BJ (cell line): ENCODE results near the gene KIF1B. TPM values are rescaled to one million over a fixed set of nuclear protein-coding genes. Genes with fewer than 3 reads are reported as not detected.
A peak's percentile ranks its signal among the peaks of the same experiment; 100 is the strongest.
"Not testable (repeated sequence)": the region's sequence is repeated elsewhere in the genome, so short reads cannot be mapped to it uniquely, and the experiment has no call there.

ENCODE experiments used
- CTCF ChIA-PET: fragments of 350-600 bp; formaldehyde crosslinking; extraction: SDS; loops from one replicate; lab custom pipeline; 2021; ENCODE audit warnings: antibody characterized with exemption, inconsistent platforms; lab: Yijun Ruan, JAX
- POLR2A ChIA-PET: fragments of 300-600 bp; sonication (Branson Sonifier 250); formaldehyde crosslinking; extraction: SDS; loops from one replicate; lab custom pipeline; 2021; ENCODE audit warnings: antibody characterized with exemption; lab: Charles Lee
- DNase-seq: peaks from one replicate; pipeline ENCODE4 v3.0.0-alpha.2; 2011; ENCODE audit warnings: low read depth
- H3K27me3 ChIP-seq: 2 replicates; pipeline ENCODE4 v1.6.0; 2011; ENCODE audit warnings: low read length; ENCODE audit not compliant: control insufficient read depth, insufficient read depth
- H3K36me3 ChIP-seq: 2 replicates; pipeline ENCODE4 v1.5.1; 2011; ENCODE audit warnings: low read length; ENCODE audit not compliant: control insufficient read depth, insufficient read depth
- H3K4me3 ChIP-seq: 2 replicates; pipeline ENCODE4 v1.5.1; 2011; ENCODE audit warnings: low read depth, mild to moderate bottlenecking, control low read depth, low read length
- polyA plus RNA-seq: library from polyadenylated mRNA; depleted of rRNA; stranded (reverse); fragments of >200 nt; gene quantifications from 2 replicates; pipeline ENCODE4 v1.2.3, GENCODE V29; 2011
- TF ChIP-seq, protein P1 (sequence below): IDR thresholded peaks from 2 replicates; pipeline ENCODE4 v1.5.1; 2011; ENCODE audit warnings: low read depth, mild to moderate bottlenecking, control low read depth, inconsistent platforms, low read length, moderate library complexity; ENCODE audit not compliant: insufficient read depth

Gene KIF1B
- polyA plus RNA-seq, 1 experiment: 11.8 TPM

DNA sequence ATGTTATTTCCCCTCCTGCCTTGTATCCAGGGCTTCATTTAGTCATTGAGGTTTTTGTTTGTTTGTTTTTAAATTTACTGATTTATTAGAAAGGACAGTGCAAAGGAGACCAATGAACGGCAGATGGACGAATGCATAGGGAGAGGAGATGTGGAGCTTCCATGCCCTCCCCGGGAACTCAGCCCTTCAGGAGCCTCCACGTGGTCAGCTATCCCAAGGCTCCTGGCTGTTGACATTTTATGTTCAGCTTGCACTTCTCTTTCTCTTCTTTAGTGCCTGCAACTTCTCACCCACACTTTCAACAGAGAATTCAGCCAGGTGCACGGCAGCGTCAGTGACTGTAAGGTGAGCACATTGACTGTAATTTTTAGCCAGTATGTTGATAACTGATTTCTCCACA is 157.8 kb downstream of the KIF1B start:
- CTCF ChIA-PET: interaction anchor here (1.0 kb wide), 1 partner anchor 9 kb away, joined by 4 read pairs; no protein-coding TSS in a partner anchor
- TF ChIP-seq, protein P1, sequence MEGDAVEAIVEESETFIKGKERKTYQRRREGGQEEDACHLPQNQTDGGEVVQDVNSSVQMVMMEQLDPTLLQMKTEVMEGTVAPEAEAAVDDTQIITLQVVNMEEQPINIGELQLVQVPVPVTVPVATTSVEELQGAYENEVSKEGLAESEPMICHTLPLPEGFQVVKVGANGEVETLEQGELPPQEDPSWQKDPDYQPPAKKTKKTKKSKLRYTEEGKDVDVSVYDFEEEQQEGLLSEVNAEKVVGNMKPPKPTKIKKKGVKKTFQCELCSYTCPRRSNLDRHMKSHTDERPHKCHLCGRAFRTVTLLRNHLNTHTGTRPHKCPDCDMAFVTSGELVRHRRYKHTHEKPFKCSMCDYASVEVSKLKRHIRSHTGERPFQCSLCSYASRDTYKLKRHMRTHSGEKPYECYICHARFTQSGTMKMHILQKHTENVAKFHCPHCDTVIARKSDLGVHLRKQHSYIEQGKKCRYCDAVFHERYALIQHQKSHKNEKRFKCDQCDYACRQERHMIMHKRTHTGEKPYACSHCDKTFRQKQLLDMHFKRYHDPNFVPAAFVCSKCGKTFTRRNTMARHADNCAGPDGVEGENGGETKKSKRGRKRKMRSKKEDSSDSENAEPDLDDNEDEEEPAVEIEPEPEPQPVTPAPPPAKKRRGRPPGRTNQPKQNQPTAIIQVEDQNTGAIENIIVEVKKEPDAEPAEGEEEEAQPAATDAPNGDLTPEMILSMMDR: no peak
- DNase-seq: no peak
- Histone ChIP-seq H3K4me3 (no peak overlapping the region), H3K36me3 (peaks cover 6% of the 10 kb centered on the region; the same call in 1 of the 2 replicates), H3K27me3 (no peaks in the 10 kb centered on the region)
- POLR2A ChIA-PET: no interaction called here

DNA sequence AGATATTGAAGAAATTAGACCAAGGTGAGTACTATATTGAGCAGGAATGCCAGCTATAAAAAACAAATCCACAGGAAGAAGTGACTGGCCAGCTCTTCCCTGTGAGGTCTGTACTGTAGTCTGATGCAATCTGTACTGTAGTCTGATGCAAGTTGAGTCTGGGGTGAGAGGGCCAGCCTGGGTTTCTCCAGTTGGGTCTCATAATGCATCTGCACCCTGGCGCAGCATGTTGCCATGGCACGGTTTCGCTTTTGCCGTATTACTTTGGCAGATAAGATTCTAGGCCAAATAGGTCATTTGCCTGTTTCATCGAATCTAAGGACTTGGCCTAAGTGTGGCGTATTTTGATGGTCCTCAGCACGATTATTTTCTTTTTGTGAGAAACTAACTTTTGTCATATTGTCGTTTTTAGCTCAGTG is 164.1 kb downstream of the KIF1B start:
- TF ChIP-seq, protein P1: no peak
- Histone ChIP-seq H3K4me3 (no peak overlapping the region), H3K36me3 (peaks cover 9% of the 10 kb centered on the region), H3K27me3 (no peaks in the 10 kb centered on the region)
- CTCF ChIA-PET: interaction anchor here (0.9 to 2.2 kb wide), 4 partner anchors 8 to 55 kb away, joined by 3 to 17 read pairs (median 4); partner anchors contain the start of gene CENPS
- POLR2A ChIA-PET: interaction anchor here (0.6 kb wide), 1 partner anchor 320 kb away, joined by 13 read pairs; no protein-coding TSS in a partner anchor
- DNase-seq: no peak

DNA sequence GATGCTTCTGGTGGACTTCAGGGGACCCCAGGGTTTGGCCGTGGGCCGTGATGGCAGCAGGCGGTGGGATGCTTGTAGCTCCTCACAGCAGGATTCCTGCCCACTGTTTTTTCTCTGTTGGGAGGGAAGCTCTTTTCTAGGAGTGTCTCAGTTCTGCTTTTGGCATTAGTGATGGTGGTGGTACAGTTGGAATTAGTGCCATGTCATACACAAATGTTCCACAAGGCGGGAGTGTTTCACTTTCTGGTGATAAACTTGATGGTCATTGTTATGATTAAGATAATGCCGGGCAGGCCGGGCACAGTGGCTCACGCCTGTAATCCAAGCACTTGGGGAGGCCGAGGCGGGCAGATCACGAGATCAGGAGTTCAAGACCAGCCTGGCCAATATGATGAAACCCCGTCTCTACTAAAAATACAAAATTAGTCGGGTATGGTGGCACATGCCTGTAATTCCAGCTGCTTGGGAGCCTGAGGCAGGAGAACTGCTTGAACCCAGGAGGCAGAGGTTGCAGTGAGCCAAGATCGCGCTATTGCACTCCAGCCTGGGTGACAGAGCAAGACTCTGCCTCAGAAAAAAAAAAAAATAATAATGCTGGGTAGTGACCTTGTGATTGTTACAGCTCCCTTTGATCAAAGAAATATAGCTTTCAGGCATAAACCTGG is 167.1 kb downstream of the KIF1B start:
- CTCF ChIA-PET: interaction anchor here (0.6 to 3.2 kb wide), 18 partner anchors 10 to 489 kb away, joined by 3 to 40 read pairs (median 4); partner anchors contain the start of gene CENPS
- H3K27me3 ChIP-seq, H3K36me3 ChIP-seq, H3K4me3 ChIP-seq, POLR2A ChIA-PET: not testable (repeated sequence)
- peak; percentile 69 for DNase-seq
- TF ChIP-seq, protein P1: peak; percentile 68

DNA sequence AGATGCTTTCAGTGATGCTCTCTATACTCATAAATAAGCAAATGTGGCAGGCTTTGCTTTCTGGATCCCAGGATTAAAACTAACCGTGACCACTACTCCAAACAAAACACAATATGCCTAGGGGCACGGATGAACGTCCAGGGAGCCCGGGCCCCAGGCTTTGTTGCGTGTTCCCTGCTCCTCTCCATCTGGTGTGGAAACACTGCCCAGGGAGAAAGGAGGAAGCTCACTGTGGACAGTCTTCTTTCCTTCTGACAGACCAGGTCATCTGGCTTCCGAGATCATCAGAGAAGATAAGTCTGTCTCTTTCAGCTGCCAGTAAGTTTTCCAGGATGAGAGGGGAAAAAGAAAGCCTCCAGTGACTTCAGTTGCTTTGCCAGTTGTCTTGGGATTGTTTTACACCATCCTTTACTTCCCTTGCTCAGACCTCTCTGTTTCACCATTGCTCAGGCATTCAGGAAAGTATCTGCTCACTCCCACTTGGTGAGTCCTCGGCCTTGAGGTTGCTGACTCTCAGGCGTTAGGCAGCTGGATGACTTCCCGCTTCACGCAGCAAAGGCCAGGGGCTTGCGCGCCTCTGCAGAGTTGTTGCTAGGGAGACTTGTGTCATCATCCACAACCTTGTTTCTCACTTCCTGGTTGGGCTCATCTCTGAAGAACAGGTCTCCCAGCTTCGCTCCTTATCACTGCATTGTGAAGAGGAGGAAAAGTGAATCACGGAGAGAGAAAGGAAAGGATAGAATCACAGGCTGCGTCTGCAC is 167.9 kb downstream of the KIF1B start:
- peaks cover 10% of the 10 kb centered on the region for H3K36me3 ChIP-seq
- ChIA-PET CTCF (interaction anchor here (0.8 to 3.2 kb wide), 13 partner anchors 9 to 488 kb away, joined by 3 to 40 read pairs (median 4); partner anchors contain the start of gene CENPS), POLR2A (interaction anchor here (0.6 kb wide), 1 partner anchor 97 kb away, joined by 4 read pairs; no protein-coding TSS in a partner anchor)
- H3K4me3 ChIP-seq: no peak overlapping the region
- TF ChIP-seq, protein P1: no peak
- H3K27me3 ChIP-seq: no peaks in the 10 kb centered on the region
- no peak for DNase-seq
